Left renal pelvis (tissue), 4 donors: ENCODE data around the gene DLGAP1. TPM values are rescaled to one million over a fixed set of nuclear protein-coding genes. Genes with fewer than 3 reads are reported as not detected.
"Not testable (repeated sequence)": the region's sequence is repeated elsewhere in the genome, so short reads cannot be mapped to it uniquely, and the experiment has no call there.

Source experiments
- DNase-seq, 4 donors: peaks; one replicate each; pipeline ENCODE4 v3.0.0-alpha.2; 2013; ENCODE audit warnings: low read depth in 4 of 4, low spot score in 3 of 4
- polyA plus RNA-seq, 4 donors: library from polyadenylated mRNA; unstranded; fragments of 120-200 nt; gene quantifications; one replicate each; pipeline ENCODE4 v1.2.1, GENCODE V29; 2013; ENCODE audit not compliant: insufficient read length in 4 of 4

DLGAP1 gene
- polyA plus RNA-seq, 4 donors, result 4.1 to 6.8 (median 4.5) TPM

GRCh38 chr18:4102901-4103300 is 352.2 kb downstream of the DLGAP1 start:
- no peak for DNase-seq

GRCh38 chr18:4101009-4101408 is 354.1 kb downstream of the DLGAP1 start:
- no peak for DNase-seq

GRCh38 chr18:4096486-4096885 is 358.6 kb downstream of the DLGAP1 start:
- DNase-seq, result no peak

GRCh38 chr18:4093676-4094075 is 361.4 kb downstream of the DLGAP1 start:
- DNase-seq, result no peak

- no peak for DNase-seq
Measured at GRCh38 chr18:4084382-4084900, 370.7 kb downstream of the DLGAP1 start.

- DNase-seq, result no peak
Measured at GRCh38 chr18:4078246-4078645, 376.9 kb downstream of the DLGAP1 start.

- DNase-seq, result no peak
Measured at GRCh38 chr18:4077721-4078120, 377.4 kb downstream of the DLGAP1 start.

GRCh38 chr18:4077204-4077603 is 377.9 kb downstream of the DLGAP1 start:
- DNase-seq, result no peak

GRCh38 chr18:4074647-4075046 is 380.5 kb downstream of the DLGAP1 start:
- no peak for DNase-seq

GRCh38 chr18:4069183-4069582 is 385.9 kb downstream of the DLGAP1 start:
- no peak for DNase-seq

GRCh38 chr18:4068552-4069158 is 386.5 kb downstream of the DLGAP1 start:
- DNase-seq, result peak in 3 of 4 donors; percentile 24 to 26 (median 24)

- DNase-seq, result no peak
Measured at GRCh38 chr18:4063545-4063944, 391.6 kb downstream of the DLGAP1 start.

- no peak for DNase-seq
Measured at GRCh38 chr18:4060427-4061281, 394.5 kb downstream of the DLGAP1 start.

- DNase-seq, result no peak
Measured at GRCh38 chr18:4058179-4058578, 396.9 kb downstream of the DLGAP1 start.

GRCh38 chr18:4040391-4041092 is 414.6 kb downstream of the DLGAP1 start:
- DNase-seq, result no peak

GRCh38 chr18:4035521-4035920 is 419.6 kb downstream of the DLGAP1 start:
- no peak for DNase-seq

- not testable (repeated sequence) for DNase-seq
Measured at GRCh38 chr18:4034815-4035214, 420.3 kb downstream of the DLGAP1 start.

GRCh38 chr18:4026542-4026941 is 428.6 kb downstream of the DLGAP1 start:
- DNase-seq, result no peak

GRCh38 chr18:4024702-4025101 is 430.4 kb downstream of the DLGAP1 start:
- DNase-seq, result no peak

GRCh38 chr18:4022749-4023148 is 432.4 kb downstream of the DLGAP1 start:
- DNase-seq, result not testable (repeated sequence)

- DNase-seq, result no peak
Measured at GRCh38 chr18:4020026-4020425, 435.1 kb downstream of the DLGAP1 start.
